SK-N-SH (cell line): Measurements from ENCODE around the gene CYP4F22. TPM values are rescaled to one million over a fixed set of nuclear protein-coding genes. Genes with fewer than 3 reads are reported as not detected.

ENCODE experiments used
- CTCF ChIA-PET: fragments of 300-600, 350-600 bp; formaldehyde crosslinking; extraction: SDS; loops from one replicate; lab custom pipeline; 2021; lab: Yijun Ruan, JAX
- POLR2A ChIA-PET: fragments of 350-600 bp; sonication (Branson Sonifier 250); formaldehyde crosslinking; extraction: SDS; loops from one replicate; lab custom pipeline; 2020; ENCODE audit warnings: antibody characterized with exemption, inconsistent platforms; lab: Yijun Ruan, JAX
- DNase-seq: peaks from one replicate; pipeline ENCODE4 v3.0.0; 2012
- H2AFZ ChIP-seq: fragments of 200-600 bp; sonication (generic); 2 replicates; pipeline ENCODE4 v1.8.1; 2016; ENCODE audit warnings: antibody characterized with exemption, mild to moderate bottlenecking, low read depth
- H3F3A ChIP-seq: fragments of 200-600 bp; sonication (generic); replicated peaks from 2 replicates; pipeline ENCODE3; 2016; ENCODE audit warnings: antibody characterized with exemption, mild to moderate bottlenecking; ENCODE audit not compliant: insufficient read depth
- H3K27ac ChIP-seq, 2 experiments: fragments of 200-500 bp in 1 of 2; fragments of 200-600 bp in 1 of 2; sonication (Bioruptor generic) in 1 of 2; sonication (generic), shearing (Covaris generic) in 1 of 2; 2 replicates each; pipeline versions ENCODE4 v1.5.1 to v1.6.1; 2014 to 2016; ENCODE audit warnings: low read depth in 2 of 2, inconsistent platforms in 1 of 2, low read length in 1 of 2, mild to moderate bottlenecking in 1 of 2, mixed read lengths in 1 of 2
- H3K27me3 ChIP-seq: fragments of 200-600 bp; sonication (generic), shearing (Covaris generic); 2 replicates; pipeline ENCODE4 v1.6.1; 2016; ENCODE audit warnings: mixed run types; ENCODE audit not compliant: insufficient read depth
- H3K36me3 ChIP-seq, 2 experiments: fragments of 200-500 bp in 1 of 2; fragments of 200-600 bp in 1 of 2; sonication (Bioruptor generic) in 1 of 2; sonication (generic) in 1 of 2; replicated peaks in 1 of 2; 2 replicates each; pipeline versions ENCODE3 to v1.5.1; 2014 to 2016; ENCODE audit warnings: low read length in 1 of 2, mild to moderate bottlenecking in 1 of 2; ENCODE audit not compliant: insufficient read depth in 2 of 2, control insufficient read depth in 1 of 2
- H3K4me1 ChIP-seq, 2 experiments: fragments of 200-500 bp in 1 of 2; fragments of 200-600 bp in 1 of 2; sonication (Bioruptor generic) in 1 of 2; sonication (generic), shearing (Covaris generic) in 1 of 2; 2 replicates each; pipeline versions ENCODE4 v1.5.1 to v1.6.1; 2014 to 2016; ENCODE audit warnings: low read depth in 1 of 2, low read length in 1 of 2, mixed run types in 1 of 2; ENCODE audit not compliant: insufficient read depth in 2 of 2, control insufficient read depth in 1 of 2
- H3K4me2 ChIP-seq: fragments of 200-600 bp; sonication (generic), shearing (Covaris generic); 2 replicates; pipeline ENCODE4 v1.6.1; 2017; ENCODE audit warnings: mixed run types
- H3K4me3 ChIP-seq, 2 experiments: fragments of 200-500 bp in 1 of 2; fragments of 200-600 bp in 1 of 2; sonication (Bioruptor generic) in 1 of 2; sonication (generic), shearing (Covaris generic) in 1 of 2; 2 replicates each; pipeline versions ENCODE4 v1.5.1 to v1.8.1; 2014 to 2016; ENCODE audit warnings: low read depth in 2 of 2, inconsistent platforms in 1 of 2, low read length in 1 of 2, mild to moderate bottlenecking in 1 of 2, mixed read lengths in 1 of 2, moderate library complexity in 1 of 2
- H3K79me2 ChIP-seq: fragments of 200-600 bp; sonication (generic); 2 replicates; pipeline ENCODE4 v1.8.1; 2017; ENCODE audit warnings: mild to moderate bottlenecking; ENCODE audit not compliant: insufficient read depth
- H3K9ac ChIP-seq: fragments of 200-600 bp; sonication (generic); 2 replicates; pipeline ENCODE4 v1.6.1; 2017; ENCODE audit warnings: mixed run types
- H3K9me2 ChIP-seq: fragments of 200-600 bp; sonication (generic); 2 replicates; pipeline ENCODE4 v1.6.1; 2017; ENCODE audit warnings: mixed run types
- H3K9me3 ChIP-seq: fragments of 200-600 bp; sonication (generic); 2 replicates; pipeline ENCODE4 v1.6.1; 2017; ENCODE audit warnings: mixed run types, mild to moderate bottlenecking, moderate library complexity
- H4K20me1 ChIP-seq: fragments of 200-600 bp; sonication (generic); 2 replicates; pipeline ENCODE4 v1.6.1; 2017; ENCODE audit warnings: mild to moderate bottlenecking, mixed run types; ENCODE audit not compliant: insufficient read depth
- ELF1 ChIP-seq: IDR thresholded peaks from 2 replicates; pipeline ENCODE4 v1.4.0; 2012
- EZH2phosphoT487 ChIP-seq: fragments of 200-600 bp; sonication (generic); IDR thresholded peaks from 2 replicates; pipeline ENCODE4 v1.6.1; 2017; ENCODE audit warnings: low read depth, mixed run types, mild to moderate bottlenecking, antibody characterized with exemption, moderate library complexity, borderline replicate concordance
- FOXJ3 ChIP-seq: sonication (generic); formaldehyde crosslinking; IDR thresholded peaks from 2 replicates; pipeline ENCODE4 v1.5.1; 2020; ENCODE audit warnings: mild to moderate bottlenecking, missing genetic modification reagents
- GATA2 ChIP-seq: sonication (generic); formaldehyde crosslinking; IDR thresholded peaks from 2 replicates; pipeline ENCODE4 v1.5.0; 2020; ENCODE audit warnings: mild to moderate bottlenecking, missing genetic modification reagents
- IRF3 ChIP-seq: fragments of 150-350 bp; IDR thresholded peaks from 2 replicates; pipeline ENCODE4 v1.6.1; 2016; ENCODE audit warnings: mild to moderate bottlenecking, low read depth, low read length
- MAX ChIP-seq: IDR thresholded peaks from 2 replicates; pipeline ENCODE4 v1.4.0; 2012; ENCODE audit warnings: low read depth
- MEF2A ChIP-seq: IDR thresholded peaks from 2 replicates; pipeline ENCODE4 v1.4.0; 2012; ENCODE audit warnings: low read depth, borderline replicate concordance
- MXI1 ChIP-seq: IDR thresholded peaks from 2 replicates; pipeline ENCODE4 v1.6.1; 2012; ENCODE audit warnings: mild to moderate bottlenecking, low read depth, low read length, improper control_type of control experiment
- NFIC ChIP-seq: IDR thresholded peaks from 2 replicates; pipeline ENCODE4 v1.4.0; 2012; ENCODE audit warnings: borderline replicate concordance
- NRF1 ChIP-seq: IDR thresholded peaks from 2 replicates; pipeline ENCODE4 v1.6.1; 2012; ENCODE audit warnings: low read depth, mild to moderate bottlenecking, low read length
- POLR2AphosphoS5 ChIP-seq: IDR thresholded peaks from 2 replicates; pipeline ENCODE4 v1.6.1; 2012; ENCODE audit warnings: low read depth, low read length
- RCOR1 ChIP-seq: fragments of 150-350 bp; IDR thresholded peaks from 2 replicates; pipeline ENCODE4 v1.6.1; 2017; ENCODE audit warnings: antibody characterized with exemption, low read length
- REST ChIP-seq: IDR thresholded peaks from 2 replicates; pipeline ENCODE4 v1.6.1; 2012; ENCODE audit warnings: mild to moderate bottlenecking, low read depth, low read length, moderate library complexity
- RFX5 ChIP-seq: IDR thresholded peaks from 2 replicates; pipeline ENCODE4 v1.6.1; 2012; ENCODE audit warnings: mild to moderate bottlenecking, improper control_type of control experiment, low read length
- SIN3A ChIP-seq: IDR thresholded peaks from 2 replicates; pipeline ENCODE4 v1.6.1; 2012; ENCODE audit warnings: low read depth, mild to moderate bottlenecking, low read length, moderate library complexity, borderline replicate concordance
- TEAD4 ChIP-seq: IDR thresholded peaks from 2 replicates; pipeline ENCODE4 v1.4.0; 2012; ENCODE audit warnings: mild to moderate bottlenecking, borderline replicate concordance; ENCODE audit not compliant: insufficient read depth
- USF1 ChIP-seq: IDR thresholded peaks from 2 replicates; pipeline ENCODE4 v1.4.0; 2012; ENCODE audit warnings: low read depth, borderline replicate concordance
- USF2 ChIP-seq: fragments of 150-350 bp; IDR thresholded peaks from 2 replicates; pipeline ENCODE4 v1.6.1; 2017; ENCODE audit warnings: antibody characterized with exemption, low read length, low read depth, borderline replicate concordance
- WGBS: methylation state at CpG from one replicate; pipeline ENCODE4 v1.1.6; 2017; ENCODE audit warnings: low lambda C conversion rate; 5-methylcytosine and 5-hydroxymethylcytosine counted together
- polyA plus RNA-seq, 3 experiments: library from polyadenylated mRNA; depleted of rRNA; stranded (reverse); fragments of >200 nt; gene quantifications; 2 replicates each; pipeline ENCODE4 v1.2.3, GENCODE V29; 2012

Gene CYP4F22
- polyA plus RNA-seq, 1 of the 3 experiments (the other 2 are of a cell fraction) = not detected

GRCh38 chr19:15526408-15526807, 18.1 kb downstream of the CYP4F22 start:
- Histone ChIP-seq H4K20me1 (no peaks in the 10 kb centered on the region), H3K27me3 (peaks cover 31% of the 10 kb centered on the region; the same call in 1 of the 2 replicates), H3K36me3 (no peaks in the 10 kb centered on the region), H3K9ac (no peak overlapping the region), H3K27ac (no peak overlapping the region), H2AFZ (no peak overlapping the region), H3K4me2 (no peak overlapping the region), H3K79me2 (no peaks in the 10 kb centered on the region), H3F3A (no peaks in the 10 kb centered on the region), H3K9me2 (no peaks in the 10 kb centered on the region), H3K4me3 (no peak overlapping the region), H3K4me1 (no peaks in the 10 kb centered on the region), H3K9me3 (no peaks in the 10 kb centered on the region)
- 0% methylated on average over 2 of the region's 2 CpGs for WGBS
- POLR2A ChIA-PET = no interaction called here
- TF ChIP-seq NFIC = no peak
- TF ChIP-seq TEAD4 = no peak
- no peak for TF ChIP-seq RCOR1
- TF ChIP-seq SIN3A = no peak
- no peak for TF ChIP-seq RFX5
- no peak for TF ChIP-seq MAX
- TF ChIP-seq ELF1 = no peak
- TF ChIP-seq FOXJ3 = no peak
- CTCF ChIA-PET = no interaction called here
- no peak for DNase-seq

- TF ChIP-seq RCOR1 (no peak), SIN3A (no peak), EZH2phosphoT487 (no peak), NRF1 (no peak), USF2 (no peak), GATA2 (CRISPR knock-in tag) (no peak), REST (no peak), NFIC (no peak), MXI1 (no peak), RFX5 (no peak), IRF3 (no peak), MEF2A (no peak), POLR2AphosphoS5 (no peak), USF1 (no peak)
- Histone ChIP-seq H3K9ac (no peak overlapping the region), H4K20me1 (no peaks in the 10 kb centered on the region), H3K36me3 (no peaks in the 10 kb centered on the region), H3K4me2 (no peak overlapping the region), H2AFZ (no peak overlapping the region), H3K9me3 (no peaks in the 10 kb centered on the region), H3K27ac (no peak overlapping the region), H3K4me1 (no peaks in the 10 kb centered on the region), H3F3A (no peaks in the 10 kb centered on the region), H3K27me3 (peaks cover 27% of the 10 kb centered on the region; the same call in 1 of the 2 replicates), H3K4me3 (no peak overlapping the region), H3K9me2 (no peaks in the 10 kb centered on the region), H3K79me2 (no peaks in the 10 kb centered on the region)
- DNase-seq = no peak
- WGBS = 10% methylated on average over 3 of the region's 3 CpGs
- CTCF ChIA-PET = no interaction called here
- POLR2A ChIA-PET = no interaction called here
These were observed 19.4 kb downstream of the CYP4F22 start for GRCh38 chr19:15527705-15528104.
